WERI-Rb-1 (cell line): ENCODE data around the gene FAM114A2.

Experiments used
- DNase-seq: peaks from one replicate; pipeline ENCODE4 v3.0.0-alpha.2; 2020
- H3K27ac ChIP-seq: fragments of 250-450 bp; sonication (Bioruptor Pico); 2 replicates; pipeline ENCODE4 v1.5.1; 2020; ENCODE audit warnings: mild to moderate bottlenecking, moderate library complexity
- H3K27me3 ChIP-seq: fragments of 250-450 bp; sonication (Bioruptor Pico); 2 replicates; pipeline ENCODE4 v1.5.1; 2021; ENCODE audit warnings: mild to moderate bottlenecking, low read depth, moderate library complexity; ENCODE audit not compliant: insufficient read depth, severe bottlenecking
- H3K36me3 ChIP-seq: fragments of 250-450 bp; sonication (Bioruptor Pico); 2 replicates; pipeline ENCODE4 v1.5.1; 2020; ENCODE audit warnings: mild to moderate bottlenecking, moderate library complexity
- H3K4me3 ChIP-seq: 2 replicates; pipeline ENCODE4 v1.5.1; 2011; ENCODE audit warnings: low read depth, mild to moderate bottlenecking, control low read depth, low read length
- H3K9me3 ChIP-seq: fragments of 250-450 bp; sonication (Bioruptor Pico); 2 replicates; pipeline ENCODE4 v1.5.1; 2021; ENCODE audit warnings: mild to moderate bottlenecking, moderate library complexity; ENCODE audit not compliant: severe bottlenecking
- TF ChIP-seq, protein P1 (sequence below): IDR thresholded peaks from 2 replicates; pipeline ENCODE4 v1.5.1; 2011; ENCODE audit warnings: low read depth, mild to moderate bottlenecking, control low read depth, inconsistent platforms, low read length

Gene FAM114A2

DNA sequence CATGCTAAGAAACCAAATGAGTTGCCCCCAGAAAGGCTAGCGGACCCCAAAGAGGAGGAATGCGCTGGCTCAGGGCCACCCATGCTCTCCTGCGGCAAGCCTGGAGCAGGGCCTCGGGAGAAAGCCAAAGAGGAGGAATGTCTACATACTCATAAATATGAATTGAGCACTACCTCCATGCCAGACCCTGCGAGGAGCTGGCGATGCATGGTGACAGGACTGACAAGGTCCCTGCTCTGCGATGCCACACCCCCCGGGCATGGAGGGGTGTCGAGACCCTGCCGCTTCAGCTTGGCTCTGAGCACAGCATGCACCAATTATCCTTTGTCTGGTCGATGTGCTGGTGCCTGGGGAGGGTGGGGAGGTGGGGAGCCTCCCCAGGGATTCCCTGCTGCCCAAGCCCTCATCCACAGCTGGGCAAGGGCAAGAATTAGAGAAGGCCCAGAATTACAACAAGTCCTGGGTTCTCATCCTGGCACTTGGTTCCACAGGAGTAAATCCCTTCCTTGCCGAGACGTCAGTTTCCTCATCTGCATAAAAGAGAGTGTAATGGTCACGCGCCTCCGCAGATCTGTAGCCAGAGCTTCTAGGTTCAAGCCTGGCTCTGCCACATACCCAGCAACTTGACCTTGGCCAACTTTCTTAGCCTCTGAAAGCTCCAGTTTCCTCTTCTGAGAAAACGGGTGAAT lies 74.4 kb downstream of the FAM114A2 start:
- no peaks in the 10 kb centered on the region for H3K36me3 ChIP-seq
- no peak overlapping the region for H3K4me3 ChIP-seq
- no peak overlapping the region for H3K27ac ChIP-seq
- H3K9me3 ChIP-seq, result peaks cover 4% of the 10 kb centered on the region
- peaks cover 30% of the 10 kb centered on the region for H3K27me3 ChIP-seq
- no peak for DNase-seq
- TF ChIP-seq, protein P1, sequence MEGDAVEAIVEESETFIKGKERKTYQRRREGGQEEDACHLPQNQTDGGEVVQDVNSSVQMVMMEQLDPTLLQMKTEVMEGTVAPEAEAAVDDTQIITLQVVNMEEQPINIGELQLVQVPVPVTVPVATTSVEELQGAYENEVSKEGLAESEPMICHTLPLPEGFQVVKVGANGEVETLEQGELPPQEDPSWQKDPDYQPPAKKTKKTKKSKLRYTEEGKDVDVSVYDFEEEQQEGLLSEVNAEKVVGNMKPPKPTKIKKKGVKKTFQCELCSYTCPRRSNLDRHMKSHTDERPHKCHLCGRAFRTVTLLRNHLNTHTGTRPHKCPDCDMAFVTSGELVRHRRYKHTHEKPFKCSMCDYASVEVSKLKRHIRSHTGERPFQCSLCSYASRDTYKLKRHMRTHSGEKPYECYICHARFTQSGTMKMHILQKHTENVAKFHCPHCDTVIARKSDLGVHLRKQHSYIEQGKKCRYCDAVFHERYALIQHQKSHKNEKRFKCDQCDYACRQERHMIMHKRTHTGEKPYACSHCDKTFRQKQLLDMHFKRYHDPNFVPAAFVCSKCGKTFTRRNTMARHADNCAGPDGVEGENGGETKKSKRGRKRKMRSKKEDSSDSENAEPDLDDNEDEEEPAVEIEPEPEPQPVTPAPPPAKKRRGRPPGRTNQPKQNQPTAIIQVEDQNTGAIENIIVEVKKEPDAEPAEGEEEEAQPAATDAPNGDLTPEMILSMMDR, result no peak

DNA sequence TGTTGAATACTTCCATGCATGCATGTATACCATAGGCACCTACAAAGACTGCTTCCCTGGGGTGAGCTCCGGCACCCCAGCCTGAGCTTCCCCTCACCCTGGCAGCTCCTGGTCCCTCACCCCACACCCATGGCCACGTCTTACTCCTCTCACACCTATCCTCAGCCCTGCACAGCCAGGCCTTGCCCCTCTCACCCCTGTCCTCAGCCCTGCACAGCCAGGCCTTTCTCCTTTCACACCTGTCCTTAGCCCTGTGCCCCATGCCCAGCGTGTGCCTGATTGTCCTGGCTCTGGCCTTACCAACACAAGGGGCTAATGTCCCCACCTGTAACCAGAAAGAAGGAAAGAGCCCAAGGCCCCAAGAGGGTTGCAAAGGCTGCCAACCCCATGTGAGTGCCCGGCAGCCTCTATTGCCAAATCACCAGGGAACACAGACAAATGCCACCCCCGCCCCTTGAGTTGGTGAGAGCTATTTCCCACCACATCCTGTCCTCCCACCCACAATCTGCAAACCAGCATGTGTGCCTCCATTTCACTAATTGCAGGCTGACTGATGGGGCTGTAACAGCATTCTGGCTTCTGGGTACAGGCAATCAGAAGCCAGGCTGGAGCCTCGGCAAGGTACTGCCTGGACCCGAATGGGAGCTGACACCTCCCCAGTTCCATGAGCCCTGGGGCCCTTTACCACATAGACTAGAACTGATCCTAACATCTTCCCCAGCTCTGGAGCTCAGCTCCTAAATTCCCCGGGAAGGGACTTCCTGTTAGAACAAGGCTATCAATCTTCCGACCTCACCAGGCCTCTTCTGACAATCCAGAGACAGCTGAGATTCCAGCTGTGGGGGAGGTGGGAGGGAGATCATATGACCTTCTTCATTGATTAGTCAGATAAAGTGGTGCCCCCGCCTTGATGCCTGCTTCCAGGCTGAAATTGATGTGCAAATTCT lies 78.2 kb downstream of the FAM114A2 start:
- peaks cover 37% of the 10 kb centered on the region for H3K27me3 ChIP-seq
- no peak for DNase-seq
- TF ChIP-seq, protein P1, result no peak
- H3K27ac ChIP-seq, result no peak overlapping the region
- H3K36me3 ChIP-seq, result no peaks in the 10 kb centered on the region
- no peak overlapping the region for H3K4me3 ChIP-seq
- H3K9me3 ChIP-seq, result peaks cover 9% of the 10 kb centered on the region

DNA sequence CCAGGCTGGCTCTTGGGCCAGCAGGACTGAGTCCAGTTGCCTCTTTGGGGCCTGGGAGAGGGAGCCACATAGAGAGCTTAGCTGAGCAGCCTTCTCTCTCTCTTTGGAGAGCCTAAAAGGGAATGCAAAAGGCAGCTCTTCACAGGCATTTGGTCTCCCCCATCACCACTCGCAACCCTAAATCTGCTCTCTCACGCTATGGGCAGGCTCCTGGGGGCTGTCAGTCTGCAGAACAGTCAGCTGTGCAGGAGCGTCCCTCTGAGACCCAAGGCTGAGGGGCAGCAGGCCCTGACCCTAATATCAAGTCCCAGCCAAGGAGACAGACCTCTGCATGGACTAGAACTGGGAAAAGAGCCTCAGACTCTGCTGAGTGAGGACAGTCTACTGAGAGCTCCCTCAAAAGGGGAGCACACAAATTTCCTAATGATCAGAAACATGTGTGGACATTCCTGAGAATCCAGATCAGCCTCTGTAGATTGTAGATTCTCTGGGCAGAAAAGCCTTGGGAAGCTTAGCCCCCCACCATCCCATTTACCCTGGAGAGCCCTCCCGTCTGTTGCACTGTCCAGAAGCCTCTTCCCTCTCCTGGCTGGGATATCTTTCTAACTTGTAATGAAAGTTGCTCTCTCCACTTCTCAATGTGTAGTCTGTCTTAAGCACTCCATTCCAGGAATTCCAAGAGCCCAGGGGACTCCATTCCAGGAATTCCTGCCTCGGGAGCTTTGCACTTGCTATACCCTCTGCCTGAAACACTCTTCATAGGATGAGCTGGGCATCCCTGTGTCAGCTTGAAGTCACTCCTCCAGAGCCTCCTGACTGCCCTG lies 79.4 kb downstream of the FAM114A2 start:
- Histone ChIP-seq H3K27me3 (peaks cover 31% of the 10 kb centered on the region), H3K36me3 (no peaks in the 10 kb centered on the region), H3K27ac (no peak overlapping the region), H3K4me3 (no peak overlapping the region), H3K9me3 (peaks cover 9% of the 10 kb centered on the region)
- TF ChIP-seq, protein P1, result no peak
- DNase-seq, result no peak

DNA sequence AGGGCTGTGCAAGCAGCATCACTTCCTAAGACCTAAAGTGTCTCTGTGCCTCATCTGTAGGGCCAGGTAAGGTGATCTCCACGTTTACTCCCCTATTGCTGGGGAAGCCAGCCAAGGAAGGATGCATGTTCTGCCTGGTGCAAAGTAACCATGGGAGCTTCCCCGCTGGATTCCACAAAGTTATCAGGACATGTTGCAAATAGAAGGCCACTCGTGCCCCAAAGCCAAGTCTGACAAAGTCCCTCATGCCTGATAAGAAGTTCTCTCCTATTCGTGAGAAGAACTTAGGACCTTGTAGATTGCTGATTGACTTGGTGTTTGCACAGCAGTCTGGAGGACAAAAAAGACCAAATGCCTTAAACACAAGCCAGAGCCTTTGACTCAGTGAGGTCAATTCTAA lies 81.5 kb downstream of the FAM114A2 start:
- H3K27ac ChIP-seq, result no peak overlapping the region
- TF ChIP-seq, protein P1, result no peak
- peaks cover 9% of the 10 kb centered on the region for H3K9me3 ChIP-seq
- H3K36me3 ChIP-seq, result no peaks in the 10 kb centered on the region
- no peak for DNase-seq
- H3K27me3 ChIP-seq, result peaks cover 21% of the 10 kb centered on the region
- no peak overlapping the region for H3K4me3 ChIP-seq

DNA sequence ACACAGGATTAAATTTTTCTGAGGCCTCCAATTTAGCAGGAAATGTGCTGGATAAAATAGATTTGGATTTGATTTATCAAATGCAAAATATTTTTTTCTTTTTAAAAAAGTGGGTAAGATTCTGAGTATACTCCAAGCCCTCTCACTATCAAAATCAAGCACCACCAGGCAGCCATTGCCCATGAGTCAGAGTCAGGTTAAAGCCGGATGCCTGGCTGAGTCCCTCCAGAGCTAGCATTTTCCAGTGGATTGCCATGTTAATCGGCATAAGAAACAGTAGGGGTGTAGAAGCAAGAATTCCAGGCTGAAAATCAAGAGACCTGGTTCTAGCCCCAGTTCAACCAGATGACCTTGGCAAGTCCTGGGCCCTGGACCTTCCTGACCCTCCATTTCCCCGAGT lies 85.3 kb downstream of the FAM114A2 start:
- TF ChIP-seq, protein P1, result no peak
- Histone ChIP-seq H3K36me3 (no peaks in the 10 kb centered on the region), H3K9me3 (peaks cover 6% of the 10 kb centered on the region), H3K27ac (no peak overlapping the region), H3K4me3 (no peak overlapping the region), H3K27me3 (peaks cover 9% of the 10 kb centered on the region)
- no peak for DNase-seq
